Measurements from ENCODE around the gene C2CD5.
"Not testable (repeated sequence)": the region's sequence is repeated elsewhere in the genome, so short reads cannot be mapped to it uniquely, and the experiment has no call there.

C2CD5 gene

DNA sequence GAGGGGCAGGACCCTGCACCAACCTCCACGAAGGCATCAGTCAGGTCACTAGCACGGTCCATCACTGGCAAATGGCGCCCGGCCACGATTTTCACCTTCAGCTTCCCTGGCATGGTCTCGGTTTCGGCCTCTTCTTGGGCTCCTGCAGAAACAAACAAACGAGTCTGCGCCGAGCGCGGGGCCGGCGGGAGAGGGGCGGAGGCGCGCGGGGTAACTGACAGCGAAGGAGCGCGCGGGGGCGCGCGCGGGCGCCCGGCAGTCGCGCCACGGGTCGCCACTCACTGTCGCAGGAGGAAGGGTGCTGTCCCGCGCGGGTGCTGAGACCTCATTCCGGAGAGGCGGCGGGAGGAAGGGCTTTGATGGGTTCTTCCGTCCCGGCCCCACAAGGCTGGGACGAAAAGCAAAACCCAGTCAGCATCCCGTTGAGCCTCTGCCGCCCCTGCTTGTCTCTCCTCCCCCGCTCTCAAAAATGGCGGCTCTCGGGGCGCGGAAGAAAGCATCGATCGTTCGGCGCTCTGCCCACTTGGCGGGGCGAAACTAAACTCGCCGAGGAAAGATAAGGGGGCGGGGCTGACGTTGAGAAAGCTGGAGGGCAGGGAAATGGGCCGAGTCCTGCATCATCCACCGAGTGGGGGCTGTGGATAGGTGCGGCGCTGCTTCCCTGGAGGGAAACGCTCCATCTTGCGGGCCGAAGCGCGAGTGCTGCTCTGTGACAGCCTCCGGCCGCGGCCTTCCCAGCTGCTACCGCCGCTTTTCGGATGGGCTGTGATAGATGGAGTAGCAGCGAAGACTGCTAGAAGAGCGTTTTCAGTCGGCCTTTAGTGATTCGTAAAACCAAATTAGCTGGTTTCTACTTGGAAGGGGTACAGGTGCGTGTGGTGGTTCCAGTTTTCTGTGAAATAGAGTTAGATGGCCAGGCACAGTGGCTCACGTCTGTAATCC is at the start of gene C2CD5:
C2CD5 (minus strand) TSS at position 505 of the 942 bp plus-strand sequence; CDS start at position 113, 392 bp downstream.
- DNase-seq: peak; percentile 89

DNA sequence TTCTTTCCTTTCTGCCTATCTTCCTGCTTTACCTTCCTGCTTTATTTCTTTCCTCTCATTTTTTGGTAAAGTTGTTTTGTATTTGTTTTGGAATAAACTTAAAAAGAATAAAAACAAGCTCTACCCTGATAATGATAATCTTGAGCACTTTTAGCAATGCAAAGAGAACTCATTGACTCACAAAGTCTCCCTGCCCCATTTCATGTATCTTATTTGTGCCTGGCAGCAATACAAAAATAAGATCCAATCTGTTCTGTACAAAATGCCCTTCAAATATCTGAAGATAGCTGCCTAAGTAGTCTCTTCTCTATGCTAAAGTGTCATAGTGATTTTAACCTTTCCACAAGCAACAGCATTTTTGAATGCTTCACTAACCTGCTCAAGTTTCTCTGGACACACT is 49.5 kb upstream of the C2CD5 start:
- no peak for DNase-seq

DNA sequence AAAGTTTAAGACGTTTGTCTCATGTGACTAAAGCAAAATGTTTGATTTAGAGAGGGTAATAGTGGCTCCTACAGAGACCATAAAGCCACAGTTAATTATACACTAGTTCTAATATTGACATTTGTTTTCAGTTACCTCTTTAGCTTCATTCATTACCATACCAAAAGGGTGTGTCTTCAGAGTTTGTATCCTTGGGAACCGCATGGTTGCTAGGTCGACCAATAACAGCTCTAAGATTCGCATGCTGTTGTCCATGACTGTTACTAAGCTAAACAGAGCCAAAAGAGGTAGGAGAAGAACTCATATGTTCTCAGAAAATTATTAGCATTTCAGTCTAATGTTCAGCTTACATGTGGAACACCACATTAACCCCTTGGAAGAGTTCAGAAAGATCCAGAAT is 44.5 kb upstream of the C2CD5 start:
- DNase-seq: peak; percentile 87

- DNase-seq: no peak
These were observed 34.0 kb upstream of the C2CD5 start for GRCh38 chr12:22578328-22578727.

- DNase-seq: no peak
These were observed 33.3 kb upstream of the C2CD5 start for GRCh38 chr12:22577667-22578066.

GRCh38 chr12:22576473-22576872 is 32.1 kb upstream of the C2CD5 start:
- DNase-seq: no peak

DNA sequence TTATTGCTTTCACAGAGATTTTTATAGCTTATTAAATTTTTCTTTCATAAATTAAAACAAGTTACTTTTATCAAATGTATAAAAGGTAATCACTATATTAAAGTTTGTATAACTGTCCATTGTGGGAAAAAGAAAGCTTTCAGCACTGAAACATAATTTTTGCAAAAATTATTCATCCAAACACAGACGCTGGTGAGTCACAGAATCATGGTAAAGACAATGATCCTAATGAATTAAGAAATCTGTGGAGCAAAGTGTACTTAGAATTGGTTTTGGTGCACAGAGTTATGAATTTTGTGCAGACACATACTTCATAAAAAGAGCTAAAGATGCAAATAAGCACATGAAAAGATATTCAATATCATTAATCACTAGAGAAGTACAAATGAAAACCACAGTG is 31.7 kb upstream of the C2CD5 start:
- DNase-seq: no peak

- no peak for DNase-seq
These were observed 30.6 kb upstream of the C2CD5 start for GRCh38 chr12:22574921-22575320.

DNA sequence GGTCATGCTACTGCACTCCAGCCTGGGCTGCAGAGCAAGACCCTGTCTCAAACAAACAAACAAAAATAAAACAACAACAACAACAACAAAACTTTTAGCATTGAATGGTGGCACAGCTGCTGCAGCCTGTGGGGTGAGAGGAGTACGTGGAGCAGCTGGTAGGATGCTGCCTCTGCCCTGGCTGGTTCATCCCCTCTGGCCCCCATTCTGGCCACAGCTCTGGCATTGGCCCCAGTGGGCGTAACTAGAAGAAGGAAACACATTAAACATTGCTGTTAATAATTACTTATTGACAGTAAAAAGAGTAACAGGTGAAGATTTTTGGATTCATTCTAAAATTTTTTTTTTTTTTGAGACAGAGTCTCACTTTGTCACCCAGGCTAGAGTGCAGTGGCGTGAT is 28.8 kb upstream of the C2CD5 start:
- DNase-seq: no peak

DNA sequence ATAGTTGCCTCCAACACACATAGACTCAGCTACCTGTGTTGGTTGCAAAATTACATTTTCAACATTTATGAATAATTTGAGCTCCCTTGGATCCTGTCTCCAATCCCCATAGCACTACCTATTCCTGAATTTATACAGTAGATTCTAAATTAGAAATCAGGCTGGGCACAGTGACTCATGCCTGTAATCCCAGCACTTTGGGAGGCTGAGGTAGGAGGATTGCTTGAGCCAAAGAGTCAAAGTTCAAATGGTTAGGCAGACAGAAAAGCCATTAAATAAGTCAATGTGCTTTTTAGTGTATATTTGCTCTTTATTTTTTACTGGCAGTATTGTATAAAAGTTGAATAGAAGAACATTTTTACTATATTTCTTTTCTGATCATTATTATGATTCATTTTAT is 24.9 kb upstream of the C2CD5 start:
- no peak for DNase-seq

DNA sequence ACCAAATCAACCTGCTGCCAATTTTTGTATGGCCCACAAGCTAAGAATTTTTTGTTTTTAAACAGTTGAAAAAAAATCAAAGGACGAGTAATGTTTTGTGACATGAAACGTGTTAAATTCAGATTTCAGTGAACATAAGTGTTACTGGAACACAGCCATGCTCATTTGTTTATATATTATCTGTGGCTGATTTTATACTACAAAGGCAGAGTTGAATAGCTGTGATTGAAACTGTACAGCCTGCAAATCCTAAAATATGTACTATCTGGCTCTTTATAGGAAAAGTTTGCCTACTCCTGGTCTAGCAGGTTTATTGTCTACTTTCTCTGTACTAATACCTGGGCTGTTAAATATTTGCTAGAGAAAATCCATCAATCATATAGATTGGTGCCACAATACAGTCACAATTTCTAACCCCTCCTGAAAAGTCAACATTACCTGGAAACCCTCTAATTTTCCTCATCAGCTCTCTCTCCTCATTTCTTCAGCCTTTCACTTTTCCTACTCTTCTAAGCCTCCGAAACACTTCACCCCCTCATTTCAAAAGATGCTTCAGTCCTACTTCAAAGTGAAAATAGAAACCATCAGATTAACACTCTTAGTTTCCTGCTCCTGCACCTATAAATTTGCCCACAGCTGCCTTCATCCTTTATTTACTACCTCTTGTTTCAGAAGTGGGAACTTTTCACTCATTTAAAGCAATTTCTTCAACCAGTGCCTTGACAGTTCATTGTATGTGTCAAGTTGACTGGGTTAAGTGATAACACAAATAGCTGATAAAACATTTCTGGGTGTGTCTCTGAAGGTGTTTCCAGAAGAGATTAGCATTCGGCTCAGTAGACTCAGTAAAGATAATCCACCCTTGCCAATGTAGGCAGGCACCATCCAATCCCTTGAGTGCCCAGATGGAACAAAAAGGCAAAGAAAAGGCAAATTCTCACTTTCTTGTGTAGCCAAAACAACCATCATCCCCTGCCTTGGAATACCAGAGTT is 18.0 kb upstream of the C2CD5 start:
- no peak for DNase-seq

- DNase-seq: not testable (repeated sequence)
These were observed 10.4 kb upstream of the C2CD5 start for GRCh38 chr12:22554750-22555149.

GRCh38 chr12:22551624-22552023 is 7.3 kb upstream of the C2CD5 start:
- DNase-seq: no peak

GRCh38 chr12:22545255-22545654 is 913 bp upstream of the C2CD5 start:
- DNase-seq: no peak

DNA sequence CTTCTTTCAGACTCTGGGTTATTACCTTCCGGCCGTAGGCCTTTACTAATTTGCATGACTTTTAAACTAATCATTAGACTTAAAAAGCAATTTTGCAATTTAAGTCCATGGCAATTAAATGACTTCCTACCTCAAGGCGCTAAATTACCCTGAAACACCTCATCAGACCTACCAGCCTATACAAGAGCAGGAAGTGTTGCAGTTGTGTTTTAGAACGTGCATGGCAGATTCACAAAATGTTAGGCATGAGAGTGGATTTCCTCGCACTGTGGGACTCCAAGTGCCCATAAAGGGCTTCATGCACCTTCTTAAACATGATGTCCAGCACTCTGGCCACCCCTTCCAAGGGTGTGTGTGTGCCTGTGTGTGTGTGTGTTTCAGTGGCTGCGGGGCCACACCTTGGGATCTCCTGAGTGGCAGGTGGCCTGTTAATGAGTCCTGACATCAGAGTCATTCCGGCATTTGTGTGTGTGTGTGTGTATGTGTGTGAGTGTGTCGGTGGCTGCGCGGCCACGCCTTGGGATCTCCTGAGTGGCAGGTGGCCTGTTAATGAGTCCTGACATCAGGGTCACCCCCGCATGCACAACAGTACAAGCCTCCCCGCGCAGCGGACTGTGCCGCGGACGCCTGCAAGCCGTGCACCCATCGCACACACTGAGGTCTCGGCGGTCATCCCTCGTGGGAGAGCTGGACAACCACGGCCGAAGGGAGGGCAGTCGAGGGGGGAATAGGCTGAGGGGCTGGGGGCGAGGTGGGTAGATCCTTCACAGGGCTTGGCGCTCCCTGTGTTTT is 900 bp downstream of the C2CD5 start:
- DNase-seq: peak; percentile 12

DNA sequence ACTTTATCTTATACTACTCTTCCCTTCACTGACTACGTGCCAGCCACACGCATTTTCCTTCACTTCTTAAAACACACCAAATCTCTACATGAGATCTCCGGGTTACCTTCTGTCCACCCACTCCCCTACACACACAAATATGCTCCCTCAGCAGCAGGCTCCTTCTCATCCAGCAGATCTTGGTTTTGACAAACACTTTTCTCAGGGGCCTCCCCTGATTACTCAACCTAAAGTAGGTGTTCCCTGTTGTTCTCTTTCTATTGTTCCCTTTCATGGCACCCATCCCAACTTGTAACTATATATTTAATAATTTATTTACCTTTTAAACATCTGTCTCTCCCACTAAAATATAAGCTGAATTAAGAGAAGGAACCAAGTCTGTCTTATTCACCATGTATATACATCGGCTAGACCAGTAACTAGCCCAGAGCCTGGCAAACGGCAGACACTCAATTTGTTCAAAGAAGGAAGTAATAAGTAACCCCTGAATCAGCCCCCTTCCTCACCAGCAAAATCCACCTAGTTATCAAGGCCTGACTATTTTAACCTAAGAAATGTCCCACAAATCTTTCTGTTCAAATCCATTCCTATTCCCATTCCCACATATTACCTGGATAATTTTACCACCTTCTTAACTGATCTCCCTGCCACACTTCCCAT is 2.7 kb downstream of the C2CD5 start:
- no peak for DNase-seq

GRCh38 chr12:22539055-22539454 is 5.3 kb downstream of the C2CD5 start:
- no peak for DNase-seq

- DNase-seq: no peak
These were observed 6.0 kb downstream of the C2CD5 start for GRCh38 chr12:22538311-22538710.

GRCh38 chr12:22536971-22537544 is 7.3 kb downstream of the C2CD5 start:
- DNase-seq: no peak

GRCh38 chr12:22536346-22536945 is 7.9 kb downstream of the C2CD5 start:
- no peak for DNase-seq

DNA sequence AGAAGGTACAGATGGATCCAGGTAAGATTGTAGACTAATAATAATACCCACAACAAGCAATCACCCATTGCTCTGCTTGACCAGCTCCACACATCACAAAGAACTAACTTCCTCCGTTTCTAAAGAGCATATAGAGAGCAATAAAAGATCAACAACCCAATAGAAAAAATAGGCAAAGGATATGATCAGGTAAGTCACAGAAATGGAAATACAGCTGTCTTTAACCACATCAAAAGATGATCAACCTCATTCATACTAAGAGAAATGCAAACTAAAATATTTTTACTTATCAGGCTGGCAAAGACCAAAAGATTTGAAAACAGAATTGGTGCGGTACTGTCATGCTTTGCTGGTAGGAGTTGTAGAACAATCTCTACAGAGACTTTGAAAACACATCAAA is 8.9 kb downstream of the C2CD5 start:
- no peak for DNase-seq

Measured in NCI-H1436 treated with DMSO at 0.1 percent for 48 hours (cell line).